HL-60 (cell line): ENCODE results near the gene ATRNL1.

ENCODE experiments used
- GABPA ChIP-seq: IDR thresholded peaks from 2 replicates; pipeline ENCODE4 v1.6.1; 2012; ENCODE audit warnings: low read depth
- POLR2AphosphoS5 ChIP-seq: IDR thresholded peaks from 2 replicates; pipeline ENCODE4 v1.6.1; 2012; ENCODE audit warnings: low read depth
- SPI1 ChIP-seq: IDR thresholded peaks from 2 replicates; pipeline ENCODE4 v1.6.1; 2012; ENCODE audit warnings: low read depth, mild to moderate bottlenecking, borderline replicate concordance
- TF ChIP-seq, protein P1 (sequence below): IDR thresholded peaks from one replicate; pipeline ENCODE4 v1.5.1; 2011; ENCODE audit warnings: low read length, control low read depth, inconsistent platforms; ENCODE audit not compliant: insufficient read depth
- TF ChIP-seq, protein P2 (sequence below): IDR thresholded peaks from 2 replicates; pipeline ENCODE4 v1.6.1; 2012; ENCODE audit warnings: low read depth; ENCODE audit not compliant: insufficient replicate concordance

DNA sequence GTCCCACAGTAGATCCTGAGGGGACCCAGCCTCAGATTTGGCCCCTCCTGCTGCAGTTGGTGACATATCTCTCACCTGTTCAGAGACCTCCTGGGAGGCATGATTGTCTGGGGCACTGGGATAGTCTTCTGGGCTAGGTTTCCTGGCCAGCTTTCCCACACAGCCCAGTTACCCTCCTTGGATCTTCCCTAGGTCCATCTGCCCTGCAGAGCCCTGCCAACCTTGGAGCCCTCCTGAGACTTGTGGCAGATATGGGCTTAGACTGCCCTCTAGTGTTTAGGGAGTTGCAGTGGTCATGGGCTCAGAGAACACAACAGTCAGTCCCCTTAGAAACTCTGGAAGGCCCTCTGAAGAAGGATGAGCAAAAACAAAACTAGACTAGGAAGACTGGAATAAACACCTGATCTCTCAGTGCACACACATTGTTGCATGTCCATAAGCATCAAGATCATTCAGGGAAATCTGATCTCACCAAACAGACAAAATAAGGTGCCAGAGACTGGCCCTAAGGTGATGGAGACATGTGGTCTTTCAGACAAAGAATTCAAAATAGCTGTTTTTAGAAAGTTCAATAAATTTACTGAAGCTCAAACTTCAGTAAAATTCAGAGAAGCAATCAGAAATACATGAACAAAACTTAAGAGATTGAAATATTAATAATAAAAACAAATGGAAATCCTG, 324.6 kb downstream of the ATRNL1 start:
- TF ChIP-seq, protein P1, sequence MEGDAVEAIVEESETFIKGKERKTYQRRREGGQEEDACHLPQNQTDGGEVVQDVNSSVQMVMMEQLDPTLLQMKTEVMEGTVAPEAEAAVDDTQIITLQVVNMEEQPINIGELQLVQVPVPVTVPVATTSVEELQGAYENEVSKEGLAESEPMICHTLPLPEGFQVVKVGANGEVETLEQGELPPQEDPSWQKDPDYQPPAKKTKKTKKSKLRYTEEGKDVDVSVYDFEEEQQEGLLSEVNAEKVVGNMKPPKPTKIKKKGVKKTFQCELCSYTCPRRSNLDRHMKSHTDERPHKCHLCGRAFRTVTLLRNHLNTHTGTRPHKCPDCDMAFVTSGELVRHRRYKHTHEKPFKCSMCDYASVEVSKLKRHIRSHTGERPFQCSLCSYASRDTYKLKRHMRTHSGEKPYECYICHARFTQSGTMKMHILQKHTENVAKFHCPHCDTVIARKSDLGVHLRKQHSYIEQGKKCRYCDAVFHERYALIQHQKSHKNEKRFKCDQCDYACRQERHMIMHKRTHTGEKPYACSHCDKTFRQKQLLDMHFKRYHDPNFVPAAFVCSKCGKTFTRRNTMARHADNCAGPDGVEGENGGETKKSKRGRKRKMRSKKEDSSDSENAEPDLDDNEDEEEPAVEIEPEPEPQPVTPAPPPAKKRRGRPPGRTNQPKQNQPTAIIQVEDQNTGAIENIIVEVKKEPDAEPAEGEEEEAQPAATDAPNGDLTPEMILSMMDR = peak; percentile 63
- no peak for TF ChIP-seq POLR2AphosphoS5
- TF ChIP-seq GABPA = no peak
- TF ChIP-seq, protein P2, sequence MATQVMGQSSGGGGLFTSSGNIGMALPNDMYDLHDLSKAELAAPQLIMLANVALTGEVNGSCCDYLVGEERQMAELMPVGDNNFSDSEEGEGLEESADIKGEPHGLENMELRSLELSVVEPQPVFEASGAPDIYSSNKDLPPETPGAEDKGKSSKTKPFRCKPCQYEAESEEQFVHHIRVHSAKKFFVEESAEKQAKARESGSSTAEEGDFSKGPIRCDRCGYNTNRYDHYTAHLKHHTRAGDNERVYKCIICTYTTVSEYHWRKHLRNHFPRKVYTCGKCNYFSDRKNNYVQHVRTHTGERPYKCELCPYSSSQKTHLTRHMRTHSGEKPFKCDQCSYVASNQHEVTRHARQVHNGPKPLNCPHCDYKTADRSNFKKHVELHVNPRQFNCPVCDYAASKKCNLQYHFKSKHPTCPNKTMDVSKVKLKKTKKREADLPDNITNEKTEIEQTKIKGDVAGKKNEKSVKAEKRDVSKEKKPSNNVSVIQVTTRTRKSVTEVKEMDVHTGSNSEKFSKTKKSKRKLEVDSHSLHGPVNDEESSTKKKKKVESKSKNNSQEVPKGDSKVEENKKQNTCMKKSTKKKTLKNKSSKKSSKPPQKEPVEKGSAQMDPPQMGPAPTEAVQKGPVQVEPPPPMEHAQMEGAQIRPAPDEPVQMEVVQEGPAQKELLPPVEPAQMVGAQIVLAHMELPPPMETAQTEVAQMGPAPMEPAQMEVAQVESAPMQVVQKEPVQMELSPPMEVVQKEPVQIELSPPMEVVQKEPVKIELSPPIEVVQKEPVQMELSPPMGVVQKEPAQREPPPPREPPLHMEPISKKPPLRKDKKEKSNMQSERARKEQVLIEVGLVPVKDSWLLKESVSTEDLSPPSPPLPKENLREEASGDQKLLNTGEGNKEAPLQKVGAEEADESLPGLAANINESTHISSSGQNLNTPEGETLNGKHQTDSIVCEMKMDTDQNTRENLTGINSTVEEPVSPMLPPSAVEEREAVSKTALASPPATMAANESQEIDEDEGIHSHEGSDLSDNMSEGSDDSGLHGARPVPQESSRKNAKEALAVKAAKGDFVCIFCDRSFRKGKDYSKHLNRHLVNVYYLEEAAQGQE = no peak
- no peak for TF ChIP-seq SPI1
